ENCODE measurements around the gene TLR10.
"Not testable (repeated sequence)": the region's sequence is repeated elsewhere in the genome, so short reads cannot be mapped to it uniquely, and the experiment has no call there.

The TLR10 gene

GRCh38 chr4:38766940-38767339 is 15.8 kb downstream of the TLR10 start:
- not testable (repeated sequence) for DNase-seq (ENCODE audit: low read depth)

DNA sequence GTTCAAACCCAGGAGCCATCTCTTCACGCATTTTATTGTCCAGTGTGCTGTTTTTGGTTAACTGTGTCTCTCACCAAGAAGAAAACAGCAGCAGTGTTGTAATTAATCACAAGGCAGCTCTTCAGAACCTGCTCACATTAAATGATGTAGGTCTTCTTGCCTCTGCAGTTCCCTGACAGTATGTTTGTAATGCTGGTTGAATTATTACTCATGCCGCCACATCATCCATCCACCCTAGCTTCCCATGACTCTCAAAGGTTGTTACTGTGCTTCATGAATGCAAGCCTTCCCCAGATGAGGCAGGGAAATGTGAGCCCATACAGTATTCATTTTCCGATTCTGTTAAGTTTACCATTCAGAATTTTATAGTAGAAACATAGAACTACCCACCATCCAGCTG is 17.4 kb downstream of the TLR10 start:
- DNase-seq (ENCODE audit: low read depth), result peak; percentile 62

DNA sequence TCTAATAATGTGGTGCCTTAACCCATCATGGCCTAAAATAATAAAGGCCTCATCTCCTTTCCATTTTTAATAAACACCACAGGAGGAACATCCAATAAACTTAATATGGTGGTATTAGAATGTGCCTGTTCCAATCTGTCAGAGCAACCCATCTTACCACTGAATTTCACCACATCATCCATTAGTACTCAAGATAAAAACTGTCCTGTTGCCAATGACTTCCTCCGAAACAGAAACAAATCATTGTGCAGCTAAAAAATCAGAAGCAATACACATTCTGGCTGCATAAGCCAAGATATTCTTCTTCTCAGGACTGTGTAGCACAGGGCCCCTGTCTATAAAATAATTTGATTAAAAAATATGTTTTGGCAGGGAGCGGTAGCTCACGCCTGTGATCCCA is 18.5 kb downstream of the TLR10 start:
- DNase-seq (ENCODE audit: low read depth), result no peak

DNA sequence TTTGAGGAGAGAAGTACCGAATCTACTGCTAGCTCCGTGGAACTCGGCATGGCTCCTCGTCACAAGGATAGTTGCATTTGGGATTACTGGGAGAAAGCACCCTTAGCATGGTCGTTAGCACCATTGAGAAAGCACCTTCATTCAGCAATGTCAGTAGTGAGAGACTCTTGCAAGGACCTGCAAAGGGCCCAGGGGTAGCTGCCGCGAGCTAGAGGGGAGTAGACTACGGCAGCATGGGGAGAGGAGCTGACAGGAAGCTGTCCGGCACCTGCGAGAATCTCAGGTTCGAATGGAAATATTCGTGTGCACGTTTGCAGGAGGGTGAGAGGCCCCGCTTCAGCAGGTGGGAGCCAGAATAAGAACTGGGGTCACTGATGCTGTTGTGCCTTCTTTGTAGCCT is 20.2 kb downstream of the TLR10 start:
- DNase-seq (ENCODE audit: low read depth), result no peak

GRCh38 chr4:38759790-38760122 is 23.0 kb downstream of the TLR10 start:
- DNase-seq (ENCODE audit: low read depth), result no peak

- peak; percentile 61 for DNase-seq (ENCODE audit: low read depth)
Observed at GRCh38 chr4:38759113-38759789, 23.5 kb downstream of the TLR10 start.

- DNase-seq (ENCODE audit: low read depth), result no peak
Observed at GRCh38 chr4:38757945-38758600, 24.7 kb downstream of the TLR10 start.

DNA sequence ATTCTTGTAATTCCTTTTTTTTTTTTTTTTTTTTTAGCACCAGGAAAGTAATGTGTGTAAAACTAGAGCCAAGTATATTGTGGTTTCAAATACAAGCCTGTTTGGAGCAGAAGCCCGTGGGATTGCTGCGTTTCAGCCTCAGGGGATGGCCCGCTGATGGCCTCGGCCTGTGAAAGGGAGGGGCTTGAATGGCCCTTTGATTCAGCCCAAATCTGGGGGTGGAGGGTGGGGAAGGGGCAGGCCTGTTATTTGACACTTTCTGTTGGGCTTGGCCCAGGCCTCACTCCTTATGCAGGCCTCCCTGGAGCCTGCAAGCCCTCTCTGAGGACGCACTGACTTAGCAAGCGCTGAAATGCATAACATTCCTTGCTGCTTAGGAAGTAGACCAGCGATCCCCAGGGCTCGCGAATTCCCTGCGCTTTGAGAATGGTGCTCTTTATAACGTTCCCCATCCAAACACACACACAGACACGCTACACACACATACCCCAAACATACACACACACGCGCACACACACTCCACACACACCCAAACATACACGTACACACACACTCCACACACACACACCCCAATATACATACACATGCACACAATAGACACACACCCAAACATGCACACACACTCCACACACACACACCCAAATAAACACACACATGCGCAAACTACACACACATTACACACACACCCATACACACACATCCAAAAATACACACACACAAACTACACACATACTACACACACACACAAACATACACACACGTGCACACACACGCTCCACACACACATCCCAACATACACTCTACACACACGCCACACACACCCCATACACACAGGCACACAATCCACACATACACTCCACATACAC is 29.6 kb downstream of the TLR10 start:
- peak; percentile 99 for DNase-seq (ENCODE audit: low read depth)

DNA sequence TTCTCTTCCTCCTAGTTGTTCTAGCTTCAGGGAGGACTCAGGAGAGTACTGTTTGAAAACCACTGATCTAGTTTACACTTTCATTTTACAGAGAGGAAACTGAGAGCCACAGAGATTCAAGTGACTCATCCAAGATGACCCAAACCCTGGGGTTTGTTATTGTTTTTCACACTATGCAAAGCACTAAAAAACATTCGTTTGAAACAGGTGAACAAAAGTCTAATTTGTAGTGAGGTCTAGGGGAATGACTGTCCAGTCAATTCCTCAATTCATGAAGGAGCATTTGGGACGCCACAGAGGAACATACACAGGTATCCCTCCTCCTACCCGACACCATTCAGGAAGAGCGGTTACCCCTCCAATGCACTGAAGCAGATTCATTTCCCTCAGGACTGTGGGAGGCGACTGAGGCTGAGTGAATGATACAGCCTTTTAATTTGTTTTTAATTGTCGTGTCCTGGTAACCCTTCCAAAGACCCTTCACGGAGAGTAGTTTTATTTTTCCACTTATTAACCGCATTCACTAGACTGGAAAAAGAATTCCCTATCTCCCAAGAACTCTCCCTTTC is 30.3 kb downstream of the TLR10 start:
- DNase-seq (ENCODE audit: low read depth), result peak; percentile 80

- DNase-seq (ENCODE audit: low read depth), result no peak
Observed at GRCh38 chr4:38751341-38752010, 31.3 kb downstream of the TLR10 start.

DNA sequence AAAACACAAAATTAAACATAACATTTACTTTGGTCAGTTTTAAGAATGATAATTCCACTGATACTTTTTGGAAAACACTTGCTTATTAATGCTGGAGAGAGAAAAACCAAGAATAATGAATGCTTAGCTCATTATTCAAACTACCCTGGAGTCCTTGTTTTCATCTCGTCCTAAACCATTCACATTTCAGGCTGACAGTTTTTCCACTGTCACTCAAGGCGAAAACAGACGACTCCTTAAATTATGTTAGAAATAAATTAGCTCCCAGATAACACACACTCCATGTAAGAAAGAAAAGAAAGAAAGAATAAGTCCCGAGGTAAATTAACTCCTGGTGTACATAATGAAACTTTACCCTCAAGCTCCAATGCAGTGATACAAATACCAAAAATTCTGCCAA is 33.5 kb downstream of the TLR10 start:
- DNase-seq (ENCODE audit: low read depth), result no peak

DNA sequence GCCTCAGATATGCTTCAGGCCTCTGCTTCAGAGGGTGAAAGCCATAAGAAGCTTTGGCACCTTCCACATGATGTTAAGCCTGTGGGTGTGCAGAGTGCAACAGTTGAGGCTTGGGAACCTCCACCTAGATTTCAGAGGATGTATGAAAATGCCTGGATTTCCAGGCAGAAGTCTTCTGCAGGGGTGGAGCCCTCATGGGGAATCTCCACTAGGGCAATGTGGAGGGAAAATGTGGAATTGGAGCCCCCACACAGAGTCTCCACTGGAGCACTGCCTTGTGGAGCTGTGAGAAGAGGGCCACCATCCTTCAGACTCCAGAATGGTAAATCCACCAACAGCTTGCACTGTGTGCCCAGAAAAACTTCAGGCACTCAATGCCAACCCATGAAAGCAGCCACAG is 35.2 kb downstream of the TLR10 start:
- DNase-seq (ENCODE audit: low read depth), result no peak

GRCh38 chr4:38745881-38746280 is 36.9 kb downstream of the TLR10 start:
- DNase-seq (ENCODE audit: low read depth), result no peak

GRCh38 chr4:38743866-38744265 is 38.9 kb downstream of the TLR10 start:
- DNase-seq (ENCODE audit: low read depth), result no peak

GRCh38 chr4:38740303-38740702 is 42.5 kb downstream of the TLR10 start:
- no peak for DNase-seq (ENCODE audit: low read depth)

GRCh38 chr4:38738940-38739803 is 43.6 kb downstream of the TLR10 start:
- DNase-seq (ENCODE audit: low read depth), result no peak

- DNase-seq (ENCODE audit: low read depth), result no peak
Observed at GRCh38 chr4:38735870-38736269, 46.9 kb downstream of the TLR10 start.

DNA sequence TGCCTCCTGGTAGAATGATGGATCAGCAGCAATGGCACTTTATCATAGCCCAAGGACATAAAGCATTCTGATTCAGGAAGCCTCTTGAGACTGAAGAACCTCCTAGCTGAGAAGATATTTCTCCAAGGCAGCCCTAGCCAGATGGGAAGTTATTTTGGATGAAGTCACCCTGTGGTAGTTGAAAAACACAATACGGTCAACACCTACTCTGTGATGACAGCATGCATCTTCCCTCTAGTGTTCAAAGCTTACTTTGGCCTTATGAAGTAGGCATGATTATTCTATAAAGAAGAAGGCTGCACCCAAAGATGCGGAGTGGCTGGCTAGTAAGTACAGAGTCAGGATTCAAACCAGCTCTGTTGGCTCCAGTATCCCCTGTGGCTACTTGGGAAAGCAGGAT is 47.9 kb downstream of the TLR10 start:
- DNase-seq (ENCODE audit: low read depth), result no peak

DNA sequence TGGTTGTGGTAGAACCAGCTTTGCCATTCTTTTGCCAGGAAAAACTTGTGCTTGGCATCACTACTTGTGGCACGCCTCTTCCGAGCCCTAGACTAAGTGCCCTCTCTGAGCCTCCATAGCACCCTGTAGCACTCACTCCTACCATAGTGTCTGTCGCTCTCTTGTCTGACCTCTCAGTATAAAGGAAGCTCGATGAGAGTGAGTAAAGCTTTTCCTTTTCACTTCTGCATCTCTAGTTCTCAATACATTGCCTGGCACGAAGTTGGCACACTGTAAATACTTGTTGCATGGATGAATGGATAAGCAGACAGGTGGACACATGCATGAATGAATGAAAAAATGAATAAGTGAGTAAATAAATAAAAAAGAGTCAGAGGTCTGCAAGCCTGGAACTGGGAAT is 48.3 kb downstream of the TLR10 start:
- no peak for DNase-seq (ENCODE audit: low read depth)

GRCh38 chr4:38733663-38734062 is 49.1 kb downstream of the TLR10 start:
- no peak for DNase-seq (ENCODE audit: low read depth)

All from iris pigment epithelial cell (primary cell).